C4-2B (cell line): ENCODE measurements around the gene SETBP1.

Experiments used
- H3K27ac ChIP-seq: fragments of 450-650 bp; 2 replicates; pipeline ENCODE4 v1.5.1; 2017
- ZFX ChIP-seq: fragments of 450-650 bp; IDR thresholded peaks from 2 replicates; pipeline ENCODE4 v1.6.1; 2017
- TF ChIP-seq, protein P1 (sequence below): fragments of 450-650 bp; conservative IDR thresholded peaks from 2 replicates; pipeline ENCODE4 v1.5.1; 2017; ENCODE audit warnings: mild to moderate bottlenecking

The SETBP1 gene

DNA sequence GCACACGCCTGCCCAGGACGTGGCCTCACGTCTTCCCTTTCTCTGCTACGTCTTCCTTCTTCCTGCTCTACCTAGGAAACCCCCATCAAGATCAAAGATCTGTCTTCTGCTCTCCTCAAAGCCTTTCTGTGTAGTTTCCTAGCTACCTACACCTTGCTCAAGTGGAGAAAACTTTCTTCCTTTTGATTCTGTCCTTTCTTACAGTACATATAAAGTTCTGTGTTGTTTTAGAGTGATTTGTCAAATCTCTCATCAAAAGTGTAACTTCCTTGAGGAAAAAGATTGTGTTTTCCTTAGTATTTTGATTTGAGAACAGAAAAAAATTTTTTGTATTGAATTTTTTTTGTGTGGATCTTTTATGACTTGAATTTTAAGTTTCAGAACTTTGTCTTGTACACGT lies 17.8 kb downstream of the SETBP1 start:
- no peak overlapping the region for H3K27ac ChIP-seq
- TF ChIP-seq ZFX: no peak
- TF ChIP-seq, protein P1, sequence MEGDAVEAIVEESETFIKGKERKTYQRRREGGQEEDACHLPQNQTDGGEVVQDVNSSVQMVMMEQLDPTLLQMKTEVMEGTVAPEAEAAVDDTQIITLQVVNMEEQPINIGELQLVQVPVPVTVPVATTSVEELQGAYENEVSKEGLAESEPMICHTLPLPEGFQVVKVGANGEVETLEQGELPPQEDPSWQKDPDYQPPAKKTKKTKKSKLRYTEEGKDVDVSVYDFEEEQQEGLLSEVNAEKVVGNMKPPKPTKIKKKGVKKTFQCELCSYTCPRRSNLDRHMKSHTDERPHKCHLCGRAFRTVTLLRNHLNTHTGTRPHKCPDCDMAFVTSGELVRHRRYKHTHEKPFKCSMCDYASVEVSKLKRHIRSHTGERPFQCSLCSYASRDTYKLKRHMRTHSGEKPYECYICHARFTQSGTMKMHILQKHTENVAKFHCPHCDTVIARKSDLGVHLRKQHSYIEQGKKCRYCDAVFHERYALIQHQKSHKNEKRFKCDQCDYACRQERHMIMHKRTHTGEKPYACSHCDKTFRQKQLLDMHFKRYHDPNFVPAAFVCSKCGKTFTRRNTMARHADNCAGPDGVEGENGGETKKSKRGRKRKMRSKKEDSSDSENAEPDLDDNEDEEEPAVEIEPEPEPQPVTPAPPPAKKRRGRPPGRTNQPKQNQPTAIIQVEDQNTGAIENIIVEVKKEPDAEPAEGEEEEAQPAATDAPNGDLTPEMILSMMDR: no peak

DNA sequence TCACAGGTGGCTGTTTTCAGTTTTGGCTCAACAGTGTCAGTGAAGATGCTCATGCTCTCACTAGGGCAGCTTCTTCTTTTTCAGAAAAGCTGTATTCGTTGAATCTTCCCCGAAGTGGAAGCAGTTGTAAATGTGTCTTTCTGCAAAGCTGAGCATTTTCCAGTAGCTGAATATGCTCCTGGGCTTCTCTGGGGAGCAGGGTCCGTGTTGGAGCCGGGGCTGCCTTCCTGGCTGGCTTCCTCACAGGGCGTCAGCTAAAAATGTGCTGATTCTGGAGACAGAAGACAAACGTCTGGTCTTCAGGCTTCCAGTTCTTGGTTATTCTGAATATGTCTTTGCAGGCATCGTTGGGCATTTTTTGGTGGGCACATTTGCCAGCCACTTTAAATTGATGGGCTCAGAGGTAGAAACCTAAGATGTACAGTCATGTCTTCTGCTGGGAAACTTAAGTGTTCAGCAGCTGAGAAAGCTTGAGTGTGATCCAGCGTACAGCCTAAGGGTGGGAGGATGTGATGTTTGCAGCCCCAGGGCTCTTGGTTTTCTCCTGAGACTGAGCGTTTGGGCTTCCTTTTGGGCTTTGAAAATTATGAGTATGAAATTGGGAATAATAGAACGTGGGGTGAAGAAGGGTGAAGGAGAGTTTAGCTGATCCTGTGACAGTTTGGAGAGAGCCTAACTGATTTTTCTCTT lies 19.0 kb downstream of the SETBP1 start:
- H3K27ac ChIP-seq: no peak overlapping the region
- TF ChIP-seq, protein P1: no peak
- TF ChIP-seq ZFX: no peak

DNA sequence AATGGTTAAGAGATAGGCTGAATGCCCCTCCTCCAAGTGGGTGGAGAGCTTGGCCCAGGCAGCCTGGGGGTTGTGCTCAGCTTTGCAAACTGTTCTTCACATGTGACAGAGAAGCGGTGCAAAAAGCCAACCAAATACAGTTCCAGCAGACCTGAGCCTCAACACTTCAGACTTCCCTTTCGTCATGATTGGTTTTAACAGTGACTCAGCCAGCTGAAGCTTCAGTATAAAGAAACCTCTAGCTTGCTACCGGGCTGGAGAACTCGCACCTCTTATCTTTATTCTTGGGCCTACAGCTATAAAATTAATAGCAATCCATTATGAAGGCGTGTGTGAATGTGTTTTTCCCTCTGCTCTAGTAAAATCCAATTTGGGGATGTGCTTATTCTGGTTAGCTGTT lies 20.0 kb downstream of the SETBP1 start:
- no peak for TF ChIP-seq ZFX
- TF ChIP-seq, protein P1: no peak
- no peak overlapping the region for H3K27ac ChIP-seq

DNA sequence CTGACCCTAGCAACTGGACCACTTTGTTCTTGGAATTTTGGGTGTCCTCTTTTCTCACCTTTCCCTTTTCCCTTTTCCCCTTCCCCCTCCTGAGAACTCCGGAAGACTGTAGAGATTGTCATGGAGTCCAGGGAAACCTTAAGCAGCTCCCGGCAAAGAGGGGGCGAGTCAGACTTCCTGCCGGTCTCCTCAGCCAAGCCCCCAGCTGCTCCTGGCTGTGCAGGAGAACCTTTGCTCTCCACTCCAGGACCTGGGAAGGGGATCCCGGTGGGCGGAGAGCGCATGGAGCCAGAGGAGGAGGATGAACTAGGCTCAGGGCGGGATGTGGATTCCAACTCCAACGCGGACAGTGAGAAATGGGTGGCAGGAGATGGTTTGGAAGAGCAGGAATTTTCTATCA lies 20.5 kb downstream of the SETBP1 start:
- TF ChIP-seq, protein P1: no peak

DNA sequence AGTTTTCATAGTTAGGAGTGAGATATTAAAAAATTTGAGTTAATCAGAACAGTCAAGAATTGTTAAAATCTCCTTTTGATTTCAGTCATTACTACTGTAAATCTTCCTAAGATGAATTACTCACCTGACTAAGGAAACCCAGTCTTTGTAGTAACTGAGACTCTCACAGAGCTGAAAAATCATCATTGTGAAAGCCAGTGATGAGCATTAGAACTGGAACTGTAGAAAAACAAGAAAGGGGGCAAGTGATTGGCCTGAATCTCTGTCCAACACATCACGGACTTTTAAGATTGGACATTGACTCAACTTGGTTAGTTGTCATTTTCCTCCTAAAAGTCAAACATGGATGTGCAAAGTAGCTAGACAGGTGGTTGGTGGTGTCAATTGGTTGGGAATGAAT lies 21.9 kb downstream of the SETBP1 start:
- H3K27ac ChIP-seq: no peak overlapping the region
- TF ChIP-seq ZFX: no peak
- TF ChIP-seq, protein P1: no peak

More for the DNA sequence above, 20.5 kb downstream of the SETBP1 start:
- no peak overlapping the region for H3K27ac ChIP-seq

DNA sequence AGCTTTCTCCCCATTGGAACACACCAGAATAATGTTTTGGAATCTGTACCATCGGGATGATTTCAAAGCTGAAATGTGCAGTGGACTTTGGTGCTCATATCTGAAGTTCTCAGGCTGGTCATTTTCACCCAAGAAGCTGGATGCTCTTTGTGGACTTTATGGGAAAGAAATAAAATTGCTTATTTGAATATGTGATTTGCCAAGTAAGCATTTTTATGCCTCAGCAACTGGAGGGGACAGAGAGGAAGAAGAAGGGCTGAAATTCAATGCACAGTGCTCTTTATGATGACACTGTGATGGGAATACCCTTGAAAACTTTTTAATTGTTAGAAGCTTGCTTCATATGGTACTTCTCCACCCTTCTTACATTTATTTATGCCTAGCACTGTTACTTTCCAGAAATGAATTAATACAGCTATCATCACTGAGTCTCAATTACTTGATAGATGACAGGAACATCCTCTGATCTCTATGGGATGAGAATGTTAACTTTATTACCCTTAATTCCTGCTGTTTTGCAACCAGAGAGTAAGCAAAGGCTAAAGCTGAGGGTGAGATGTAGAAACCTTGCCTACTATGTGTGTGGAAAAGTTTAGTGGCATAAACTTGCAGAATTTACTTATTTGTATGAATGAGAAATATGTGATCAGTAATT lies 23.6 kb downstream of the SETBP1 start:
- TF ChIP-seq, protein P1: no peak
- TF ChIP-seq ZFX: no peak
- H3K27ac ChIP-seq: no peak overlapping the region

DNA sequence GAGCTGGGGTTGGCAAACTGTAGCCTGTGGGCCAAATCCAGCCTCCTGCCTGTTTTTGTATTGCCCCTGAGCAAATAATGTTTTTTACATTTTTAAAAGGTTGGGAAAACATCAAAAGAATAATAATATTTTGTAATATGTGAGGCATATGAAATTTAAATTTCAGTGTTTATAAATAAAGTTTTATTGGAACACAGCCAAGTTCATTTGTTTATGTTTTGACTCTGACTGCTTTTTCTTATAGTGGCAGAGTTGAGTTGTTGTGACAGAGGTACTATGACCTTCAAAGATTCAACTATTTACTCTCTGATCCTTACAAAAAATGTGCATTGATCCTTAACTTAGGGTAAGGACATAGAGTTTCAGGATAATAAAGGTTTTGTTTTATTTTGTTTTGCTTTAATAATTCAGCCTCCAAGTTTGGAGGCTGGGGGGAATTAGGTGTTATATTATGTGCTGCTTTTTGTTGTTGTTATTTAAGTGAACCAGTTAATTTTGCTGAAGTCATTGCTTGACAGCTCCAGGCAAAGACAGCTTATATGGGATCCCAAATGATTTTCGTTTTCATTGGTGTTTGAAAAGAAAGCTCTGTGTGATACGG lies 24.5 kb downstream of the SETBP1 start:
- H3K27ac ChIP-seq: no peak overlapping the region
- TF ChIP-seq, protein P1: no peak
- no peak for TF ChIP-seq ZFX
